ENCODE measurements around the gene PIEZO1. TPM values are rescaled to one million over a fixed set of nuclear protein-coding genes. Genes with fewer than 3 reads are reported as not detected.

The PIEZO1 gene
- total and polyA plus RNA-seq, 10 of the 15 experiments (the other 5 are each of a cell fraction or from before 2014, with no cell fraction given): 1.3 to 169 (median 33.4) TPM

- in situ Hi-C loops (cut with MboI) (no loop called here), intact Hi-C loops (cut with micrococcal nuclease; ENCODE audit: unreplicated experiment) (loop anchor here (1.0 kb wide), 1 partner anchor 20 kb away; no protein-coding TSS in a partner anchor)
- peak overlapping the region; percentile 90 for H3K27ac ChIP-seq (ENCODE audit: control insufficient read depth, insufficient read depth)
- H3K27me3 ChIP-seq (replicated peaks in 1 of 2; ENCODE audit: control insufficient read depth in 2 of 2, insufficient read depth in 2 of 2, low read length in 1 of 2): no peaks in the 10 kb centered on the region
- peak overlapping the region; percentile 90; the same call in 1 of the 2 replicates for H3K4me3 ChIP-seq
- H3K9ac ChIP-seq (ENCODE audit: control insufficient read depth, insufficient read depth, low read length): peak overlapping the region; percentile 75
- peaks cover 56% of the 10 kb centered on the region for H3K4me1 ChIP-seq (ENCODE audit: control insufficient read depth, insufficient read depth, low read length)
- FAIRE-seq: peak; percentile 94
- ChIA-PET CTCF (interaction anchor here (0.5 to 3.3 kb wide), 10 partner anchors 10 to 516 kb away, joined by 3 to 26 read pairs (median 4); partner anchors contain the start of gene MVD), RAD21 (ENCODE audit: unreplicated experiment) (interaction anchor here (1.0 to 2.5 kb wide), 2 partner anchors 20 to 517 kb away, joined by 3 to 10 read pairs; partner anchors contain the start of gene ZNF778), SMC1A (ENCODE audit: uncharacterized antibody, unreplicated experiment) (interaction anchor here (0.7 to 1.9 kb wide), 5 partner anchors 13 to 129 kb away, joined by 3 to 7 read pairs (median 3); no protein-coding TSS in a partner anchor), POLR2A (interaction anchor here (0.6 to 2.3 kb wide), 10 partner anchors 9 to 130 kb away, joined by 3 to 6 read pairs (median 4); partner anchors contain the start of genes MVD and SNAI3)
- no peaks in the 10 kb centered on the region for H4K20me1 ChIP-seq (ENCODE audit: control insufficient read depth, insufficient read depth)
- peaks cover 37% of the 10 kb centered on the region for H3K79me2 ChIP-seq (ENCODE audit: control insufficient read depth, insufficient read depth, low read length)
- BruUV-seq (replicated peaks): no TSS peak
- peak overlapping the region; percentile 58 for H2AFZ ChIP-seq (ENCODE audit: control insufficient read depth, low read depth, low read length)
- 1% methylated on average over 42 of the region's 42 CpGs for WGBS (ENCODE audit: insufficient coverage, insufficient replicate concordance, low lambda C conversion rate, missing lambda C conversion rate)
- DNase-seq (ENCODE audit: low read depth, low spot score): peak; percentile 64
- peak overlapping the region; percentile 95 for H3K4me2 ChIP-seq (ENCODE audit: control insufficient read depth, insufficient read depth)
- ATAC-seq: peak; percentile 87
- H3K9me3 ChIP-seq (replicated peaks; ENCODE audit: control insufficient read depth, insufficient read depth, low read length): no peaks in the 10 kb centered on the region
- peaks cover 0 to 7% of the 10 kb centered on the region in 2 experiments; a peak in 2 of 4 replicates for H3K36me3 ChIP-seq (ENCODE audit: control insufficient read depth in 2 of 2, insufficient read depth in 2 of 2, low read length in 1 of 2)
- TF ChIP-seq SP1 (IDR thresholded peaks at IDR 0.05; ENCODE audit: low read depth, low read length) (peak; percentile 39), RAD51 (IDR thresholded peaks at IDR 0.05) (peak; percentile 42; the same call in 1 of the 2 replicates), ZZZ3 (IDR thresholded peaks at IDR 0.05; ENCODE audit: control insufficient read depth, insufficient read length, low read depth) (no peak), CEBPB (IDR thresholded peaks at IDR 0.05; ENCODE audit: borderline replicate concordance in 1 of 2, low read depth in 2 of 2, low read length in 2 of 2) (peak in 1 of 2 experiments; percentile 49; a peak in 1 of 4 replicates), BMI1 (IDR thresholded peaks at IDR 0.05; ENCODE audit: borderline replicate concordance) (no peak), EZH2 (IDR thresholded peaks at IDR 0.05; ENCODE audit: borderline replicate concordance, control insufficient read depth, low read depth, low read length) (no peak), ATF7 (IDR thresholded peaks at IDR 0.05; ENCODE audit: low read depth) (peak; percentile 86), CEBPZ (IDR thresholded peaks at IDR 0.05; ENCODE audit: low read depth, low read length) (no peak), NR2C2 (IDR thresholded peaks at IDR 0.05; ENCODE audit: borderline replicate concordance, control insufficient read depth, insufficient read length, low read depth) (no peak), SKIL (IDR thresholded peaks at IDR 0.05; ENCODE audit: low read depth, poor library complexity, severe bottlenecking) (no peak), MLLT1 (IDR thresholded peaks at IDR 0.05) (peak; percentile 55; the same call in 1 of the 2 replicates), MYB (IDR thresholded peaks at IDR 0.05; ENCODE audit: borderline replicate concordance, low read depth, low read length) (no peak), SRF (IDR thresholded peaks at IDR 0.05; ENCODE audit: low read depth in 2 of 2, low read length in 2 of 2) (0 out of 4 replicates have a peak, but pooled peaks of 1 of the 2 experiments have one; percentile 19), CBFB (IDR thresholded peaks at IDR 0.05; ENCODE audit: low read depth) (peak; percentile 86)
Measured at GRCh38 chr16:88700636-88701482, 84.2 kb downstream of the PIEZO1 start.

Data from GM12878 (cell line).